Neural crest cell (in vitro differentiated cells): ENCODE measurements around the gene DNM3. TPM values are rescaled to one million over a fixed set of nuclear protein-coding genes. Genes with fewer than 3 reads are reported as not detected.
A peak's percentile ranks its signal among the peaks of the same experiment; 100 is the strongest.

Source experiments
- DNase-seq: peaks from one replicate; pipeline ENCODE4 v3.0.0; 2021; ENCODE audit warnings: low read depth, mixed read lengths, low spot score
- H3K27ac Mint-ChIP-seq: one replicate; pipeline ENCODE4 v1.8.0; 2021; ENCODE audit warnings: mild to moderate bottlenecking, mixed read lengths; ENCODE audit not compliant: unreplicated experiment
- H3K27me3 Mint-ChIP-seq: 2 replicates; pipeline ENCODE4 v1.8.0; 2021; ENCODE audit warnings: low read depth, mild to moderate bottlenecking, mixed read lengths
- H3K36me3 Mint-ChIP-seq: 2 replicates; pipeline ENCODE4 v1.8.0; 2021; ENCODE audit warnings: low read depth, mild to moderate bottlenecking, mixed read lengths
- H3K4me1 Mint-ChIP-seq: 2 replicates; pipeline ENCODE4 v1.8.0; 2021; ENCODE audit warnings: mixed read lengths
- H3K4me3 Mint-ChIP-seq: one replicate; pipeline ENCODE4 v1.8.0; 2021; ENCODE audit warnings: mild to moderate bottlenecking, mixed read lengths
- H3K9me3 Mint-ChIP-seq: 2 replicates; pipeline ENCODE4 v1.8.0; 2021; ENCODE audit warnings: mixed read lengths
- CTCF ChIP-seq: fragments of 200-600 bp; sonication (generic); conservative IDR thresholded peaks from 2 replicates; pipeline ENCODE4 v1.5.0; 2021; ENCODE audit warnings: antibody characterized with exemption, mild to moderate bottlenecking
- total RNA-seq: library from RNA; stranded (reverse); gene quantifications from 2 replicates; pipeline ENCODE4 v1.2.1, GENCODE V29; 2021

Gene DNM3
- total RNA-seq, 1 donor from 2014 or later: 3.5 TPM

GRCh38 chr1:172203135-172203823 lies 362.0 kb downstream of the DNM3 start:
- H3K4me1 Mint-ChIP-seq: no peaks in the 10 kb centered on the region
- no peaks in the 10 kb centered on the region for H3K27me3 Mint-ChIP-seq
- peaks cover 7% of the 10 kb centered on the region for H3K36me3 Mint-ChIP-seq
- H3K27ac Mint-ChIP-seq: peak overlapping the region; percentile 15
- TF ChIP-seq CTCF: no peak
- peaks cover 15% of the 10 kb centered on the region for H3K9me3 Mint-ChIP-seq
- H3K4me3 Mint-ChIP-seq: no peak overlapping the region
- DNase-seq: no peak

- no peaks in the 10 kb centered on the region for H3K27me3 Mint-ChIP-seq
- no peaks in the 10 kb centered on the region for H3K4me1 Mint-ChIP-seq
- H3K4me3 Mint-ChIP-seq: no peak overlapping the region
- peaks cover 7% of the 10 kb centered on the region for H3K36me3 Mint-ChIP-seq
- H3K27ac Mint-ChIP-seq: no peak overlapping the region
- no peak for TF ChIP-seq CTCF
- H3K9me3 Mint-ChIP-seq: peaks cover 11% of the 10 kb centered on the region
- no peak for DNase-seq
These were observed 362.6 kb downstream of the DNM3 start for GRCh38 chr1:172203902-172204301.

- no peak for TF ChIP-seq CTCF
- Mint-ChIP-seq H3K27ac (no peak overlapping the region), H3K4me1 (no peaks in the 10 kb centered on the region), H3K9me3 (peaks cover 2% of the 10 kb centered on the region), H3K27me3 (no peaks in the 10 kb centered on the region), H3K36me3 (no peaks in the 10 kb centered on the region), H3K4me3 (no peak overlapping the region)
- no peak for DNase-seq
These were observed 365.0 kb downstream of the DNM3 start for GRCh38 chr1:172206256-172206655.

GRCh38 chr1:172208635-172209034 lies 367.3 kb downstream of the DNM3 start:
- TF ChIP-seq CTCF: no peak
- H3K9me3 Mint-ChIP-seq: no peaks in the 10 kb centered on the region
- H3K4me3 Mint-ChIP-seq: no peak overlapping the region
- H3K36me3 Mint-ChIP-seq: no peaks in the 10 kb centered on the region
- no peak overlapping the region for H3K27ac Mint-ChIP-seq
- no peaks in the 10 kb centered on the region for H3K4me1 Mint-ChIP-seq
- no peak for DNase-seq
- H3K27me3 Mint-ChIP-seq: no peaks in the 10 kb centered on the region

- no peak for TF ChIP-seq CTCF
- Mint-ChIP-seq H3K27ac (no peak overlapping the region), H3K27me3 (no peaks in the 10 kb centered on the region), H3K9me3 (no peaks in the 10 kb centered on the region), H3K4me1 (no peaks in the 10 kb centered on the region), H3K4me3 (no peak overlapping the region), H3K36me3 (no peaks in the 10 kb centered on the region)
- no peak for DNase-seq
These were observed 369.9 kb downstream of the DNM3 start for GRCh38 chr1:172211221-172211620.
